ENCODE data around the gene PLEKHG5.
"Not testable (repeated sequence)": the region's sequence is repeated elsewhere in the genome, so short reads cannot be mapped to it uniquely, and the experiment has no call there.

DNA sequence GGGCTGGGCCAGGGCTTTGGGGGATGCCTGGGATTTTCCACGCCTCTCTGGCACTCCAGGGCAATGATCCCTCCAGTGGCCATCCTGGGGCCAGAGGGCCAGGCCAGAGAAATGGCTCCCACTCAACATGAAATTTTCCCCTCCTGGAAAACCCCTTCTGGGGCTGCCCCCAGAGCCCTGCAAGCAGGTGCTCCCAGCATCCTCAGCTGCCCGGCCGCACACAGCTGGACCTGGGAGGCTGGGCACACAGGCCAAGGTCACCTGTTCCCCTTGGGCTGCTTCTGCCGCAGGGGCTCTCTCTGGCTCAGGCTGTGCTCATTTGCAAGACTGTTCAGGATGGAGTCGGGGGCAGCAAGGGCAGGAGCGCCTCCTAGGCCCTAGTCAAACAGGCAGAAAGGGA, 63.0 kb downstream of the PLEKHG5 start:
- TF ChIP-seq, protein P1, sequence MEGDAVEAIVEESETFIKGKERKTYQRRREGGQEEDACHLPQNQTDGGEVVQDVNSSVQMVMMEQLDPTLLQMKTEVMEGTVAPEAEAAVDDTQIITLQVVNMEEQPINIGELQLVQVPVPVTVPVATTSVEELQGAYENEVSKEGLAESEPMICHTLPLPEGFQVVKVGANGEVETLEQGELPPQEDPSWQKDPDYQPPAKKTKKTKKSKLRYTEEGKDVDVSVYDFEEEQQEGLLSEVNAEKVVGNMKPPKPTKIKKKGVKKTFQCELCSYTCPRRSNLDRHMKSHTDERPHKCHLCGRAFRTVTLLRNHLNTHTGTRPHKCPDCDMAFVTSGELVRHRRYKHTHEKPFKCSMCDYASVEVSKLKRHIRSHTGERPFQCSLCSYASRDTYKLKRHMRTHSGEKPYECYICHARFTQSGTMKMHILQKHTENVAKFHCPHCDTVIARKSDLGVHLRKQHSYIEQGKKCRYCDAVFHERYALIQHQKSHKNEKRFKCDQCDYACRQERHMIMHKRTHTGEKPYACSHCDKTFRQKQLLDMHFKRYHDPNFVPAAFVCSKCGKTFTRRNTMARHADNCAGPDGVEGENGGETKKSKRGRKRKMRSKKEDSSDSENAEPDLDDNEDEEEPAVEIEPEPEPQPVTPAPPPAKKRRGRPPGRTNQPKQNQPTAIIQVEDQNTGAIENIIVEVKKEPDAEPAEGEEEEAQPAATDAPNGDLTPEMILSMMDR (IDR thresholded peaks at IDR 0.05): not testable (repeated sequence)
- not testable (repeated sequence) for TF ChIP-seq ZFX (IDR thresholded peaks at IDR 0.05; ENCODE audit: borderline replicate concordance)
